Testis (tissue), 2 donors: ENCODE measurements around the gene TBC1D23.

Experiments
- POLR2A ChIP-seq: fragments of 450-650 bp; IDR thresholded peaks from one replicate; pipeline ENCODE4 v1.6.1; 2017; ENCODE audit warnings: antibody characterized with exemption, mild to moderate bottlenecking, moderate library complexity
- TF ChIP-seq, protein P1 (sequence below), 3 experiments: fragments of 450-650 bp in 2 of 3; fragments of 200-600 bp in 1 of 3; sonication (generic) in 1 of 3; IDR thresholded peaks; one replicate each; pipeline ENCODE4 v1.5.1; 2016 to 2019; ENCODE audit warnings: antibody characterized with exemption in 3 of 3, mild to moderate bottlenecking in 2 of 3, moderate library complexity in 1 of 3

GRCh38 chr3:100269001-100269400 is 8.2 kb downstream of the TBC1D23 start:
- TF ChIP-seq POLR2A, result no peak
- TF ChIP-seq, protein P1, sequence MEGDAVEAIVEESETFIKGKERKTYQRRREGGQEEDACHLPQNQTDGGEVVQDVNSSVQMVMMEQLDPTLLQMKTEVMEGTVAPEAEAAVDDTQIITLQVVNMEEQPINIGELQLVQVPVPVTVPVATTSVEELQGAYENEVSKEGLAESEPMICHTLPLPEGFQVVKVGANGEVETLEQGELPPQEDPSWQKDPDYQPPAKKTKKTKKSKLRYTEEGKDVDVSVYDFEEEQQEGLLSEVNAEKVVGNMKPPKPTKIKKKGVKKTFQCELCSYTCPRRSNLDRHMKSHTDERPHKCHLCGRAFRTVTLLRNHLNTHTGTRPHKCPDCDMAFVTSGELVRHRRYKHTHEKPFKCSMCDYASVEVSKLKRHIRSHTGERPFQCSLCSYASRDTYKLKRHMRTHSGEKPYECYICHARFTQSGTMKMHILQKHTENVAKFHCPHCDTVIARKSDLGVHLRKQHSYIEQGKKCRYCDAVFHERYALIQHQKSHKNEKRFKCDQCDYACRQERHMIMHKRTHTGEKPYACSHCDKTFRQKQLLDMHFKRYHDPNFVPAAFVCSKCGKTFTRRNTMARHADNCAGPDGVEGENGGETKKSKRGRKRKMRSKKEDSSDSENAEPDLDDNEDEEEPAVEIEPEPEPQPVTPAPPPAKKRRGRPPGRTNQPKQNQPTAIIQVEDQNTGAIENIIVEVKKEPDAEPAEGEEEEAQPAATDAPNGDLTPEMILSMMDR (IDR thresholded peaks at IDR 0.05), result no peak
